SU-DHL-6 (cell line): ENCODE measurements around the gene DNAH17.

ENCODE experiments used
- H2AFZ ChIP-seq: fragments of 200-600 bp; sonication (generic); 2 replicates; pipeline ENCODE4 v1.6.1; 2014; ENCODE audit warnings: low read depth, mild to moderate bottlenecking, moderate library complexity, mixed read lengths, antibody characterized with exemption, low read length; ENCODE audit not compliant: severe bottlenecking
- H3F3A ChIP-seq: fragments of 200-600 bp; shearing (Covaris generic); 2 replicates; pipeline ENCODE4 v1.6.0; 2016; ENCODE audit warnings: antibody characterized with exemption, mild to moderate bottlenecking; ENCODE audit not compliant: insufficient read depth
- H3K27ac ChIP-seq: fragments of 200-600 bp; sonication (generic); 2 replicates; pipeline ENCODE4 v1.5.1; 2016; ENCODE audit warnings: low read depth, mild to moderate bottlenecking, low read length, moderate library complexity, mixed read lengths
- H3K27me3 ChIP-seq: fragments of 200-600 bp; sonication (generic), shearing (Covaris generic); 2 replicates; pipeline ENCODE4 v1.6.0; 2014; ENCODE audit warnings: mild to moderate bottlenecking, low read length
- H3K36me3 ChIP-seq: fragments of 200-600 bp; sonication (generic); 2 replicates; pipeline ENCODE4 v1.6.1; 2014; ENCODE audit warnings: mild to moderate bottlenecking, low read length, mixed read lengths
- H3K4me2 ChIP-seq: fragments of 300-600, 200-600 bp; shearing (Covaris generic), sonication (generic); 2 replicates; pipeline ENCODE4 v1.6.0; 2014; ENCODE audit warnings: low read length, low read depth, mild to moderate bottlenecking; ENCODE audit not compliant: poor library complexity, severe bottlenecking
- H3K4me3 ChIP-seq: fragments of 200-600 bp; sonication (generic); 2 replicates; pipeline ENCODE4 v1.5.1; 2014; ENCODE audit warnings: antibody characterized with exemption, low read length, mild to moderate bottlenecking, mixed read lengths; ENCODE audit not compliant: insufficient read depth, poor library complexity, severe bottlenecking
- H3K79me2 ChIP-seq: fragments of 200-600 bp; sonication (generic); 2 replicates; pipeline ENCODE4 v1.6.1; 2014; ENCODE audit warnings: mild to moderate bottlenecking, low read length, moderate library complexity; ENCODE audit not compliant: insufficient read depth
- H3K9ac ChIP-seq: fragments of 200-600 bp; sonication (generic); 2 replicates; pipeline ENCODE4 v1.7.0; 2014; ENCODE audit warnings: mild to moderate bottlenecking, low read length
- H3K9me2 ChIP-seq: fragments of 200-600 bp; sonication (generic); replicated peaks from 2 replicates; pipeline ENCODE4 v1.6.1; 2014; ENCODE audit warnings: low read length; ENCODE audit not compliant: insufficient read depth
- H3K9me3 ChIP-seq: fragments of 200-600 bp; sonication (generic); 2 replicates; pipeline ENCODE4 v1.6.1; 2014; ENCODE audit warnings: low read length, mixed read lengths; ENCODE audit not compliant: insufficient read depth
- H4K20me1 ChIP-seq: fragments of 200-600 bp; sonication (generic); 2 replicates; pipeline ENCODE4 v1.6.1; 2014; ENCODE audit warnings: low read depth, mild to moderate bottlenecking, antibody characterized with exemption, low read length, moderate library complexity, mixed read lengths
- CTCF ChIP-seq: fragments of 200-600 bp; sonication (generic); IDR thresholded peaks from one replicate; pipeline ENCODE4 v1.5.1; 2017; ENCODE audit warnings: antibody characterized with exemption, mild to moderate bottlenecking, low read length, moderate library complexity; ENCODE audit not compliant: insufficient read depth, poor library complexity, severe bottlenecking
- EZH2phosphoT487 ChIP-seq: fragments of 200-600 bp; sonication (generic), shearing (Covaris generic); conservative IDR thresholded peaks from 2 replicates; pipeline ENCODE4 v1.6.1; 2018; ENCODE audit warnings: mild to moderate bottlenecking, antibody characterized with exemption, low read length, moderate library complexity, mixed read lengths

DNAH17 gene

GRCh38 chr17:78444392-78444791 is 132.8 kb downstream of the DNAH17 start:
- no peak overlapping the region for H3K9ac ChIP-seq
- TF ChIP-seq EZH2phosphoT487 (no peak), CTCF (no peak)
- no peaks in the 10 kb centered on the region for H3K27me3 ChIP-seq

GRCh38 chr17:78442648-78443218 is 134.5 kb downstream of the DNAH17 start:
- no peak for TF ChIP-seq EZH2phosphoT487
- H3K27me3 ChIP-seq, result no peaks in the 10 kb centered on the region
- H3K36me3 ChIP-seq, result no peaks in the 10 kb centered on the region
- no peaks in the 10 kb centered on the region for H4K20me1 ChIP-seq
- no peak overlapping the region for H3K4me2 ChIP-seq
- H3K4me3 ChIP-seq, result no peak overlapping the region
- no peak overlapping the region for H3K9ac ChIP-seq
- H3K9me3 ChIP-seq, result no peaks in the 10 kb centered on the region
- H2AFZ ChIP-seq, result no peak overlapping the region
- no peak overlapping the region for H3K27ac ChIP-seq
- H3K79me2 ChIP-seq, result no peaks in the 10 kb centered on the region
- H3K9me2 ChIP-seq, result no peaks in the 10 kb centered on the region
- no peaks in the 10 kb centered on the region for H3F3A ChIP-seq

More at GRCh38 chr17:78444392-78444791, 132.8 kb downstream of the DNAH17 start:
- H3K79me2 ChIP-seq, result no peaks in the 10 kb centered on the region
- no peak overlapping the region for H3K27ac ChIP-seq
- H4K20me1 ChIP-seq, result no peaks in the 10 kb centered on the region
- no peak overlapping the region for H2AFZ ChIP-seq
- H3K4me3 ChIP-seq, result no peak overlapping the region
- no peaks in the 10 kb centered on the region for H3K36me3 ChIP-seq
- no peak overlapping the region for H3K4me2 ChIP-seq
- no peaks in the 10 kb centered on the region for H3K9me2 ChIP-seq
- no peaks in the 10 kb centered on the region for H3F3A ChIP-seq
- no peaks in the 10 kb centered on the region for H3K9me3 ChIP-seq

GRCh38 chr17:78441271-78441971 is 135.8 kb downstream of the DNAH17 start:
- Histone ChIP-seq H3K36me3 (no peaks in the 10 kb centered on the region), H3K4me3 (no peak overlapping the region), H3K4me2 (no peak overlapping the region), H3K9me2 (no peaks in the 10 kb centered on the region), H3K27ac (no peak overlapping the region), H3K9ac (no peak overlapping the region), H3K9me3 (no peaks in the 10 kb centered on the region), H3K79me2 (no peaks in the 10 kb centered on the region), H4K20me1 (no peaks in the 10 kb centered on the region), H3K27me3 (no peaks in the 10 kb centered on the region), H3F3A (no peaks in the 10 kb centered on the region), H2AFZ (no peak overlapping the region)
- no peak for TF ChIP-seq EZH2phosphoT487

- no peaks in the 10 kb centered on the region for H3K9me3 ChIP-seq
- H4K20me1 ChIP-seq, result no peaks in the 10 kb centered on the region
- no peak overlapping the region for H3K9ac ChIP-seq
- H3K27ac ChIP-seq, result no peak overlapping the region
- no peaks in the 10 kb centered on the region for H3K36me3 ChIP-seq
- no peaks in the 10 kb centered on the region for H3K27me3 ChIP-seq
- no peaks in the 10 kb centered on the region for H3F3A ChIP-seq
- H3K4me3 ChIP-seq, result no peak overlapping the region
- no peaks in the 10 kb centered on the region for H3K79me2 ChIP-seq
- no peak overlapping the region for H3K4me2 ChIP-seq
- no peaks in the 10 kb centered on the region for H3K9me2 ChIP-seq
- no peak for TF ChIP-seq CTCF
- TF ChIP-seq EZH2phosphoT487, result no peak
- H2AFZ ChIP-seq, result no peak overlapping the region
Measured at GRCh38 chr17:78438694-78439325, 138.4 kb downstream of the DNAH17 start.
